Osteoblast (primary cell): ENCODE results near the gene MLN. TPM values are rescaled to one million over a fixed set of nuclear protein-coding genes. Genes with fewer than 3 reads are reported as not detected.

Experiments used
- DNase-seq: peaks from one replicate; pipeline ENCODE4 v3.0.0; 2011; ENCODE audit warnings: low spot score, mixed read lengths; ENCODE audit not compliant: insufficient read length; ENCODE audit errors: missing footprints
- H2AFZ ChIP-seq: 2 replicates; pipeline ENCODE4 v1.6.0; 2011; ENCODE audit warnings: mild to moderate bottlenecking, low read length
- H3K27ac ChIP-seq: 2 replicates; pipeline ENCODE4 v1.5.1; 2011; ENCODE audit warnings: mild to moderate bottlenecking, low read depth, low read length, moderate library complexity
- H3K27me3 ChIP-seq: 2 replicates; pipeline ENCODE4 v1.6.0; 2012; ENCODE audit warnings: mild to moderate bottlenecking, control low read depth, inconsistent platforms, low read length, moderate library complexity; ENCODE audit not compliant: insufficient read depth
- H3K36me3 ChIP-seq: 2 replicates; pipeline ENCODE4 v1.5.1; 2011; ENCODE audit warnings: mild to moderate bottlenecking, low read length, control low read depth, moderate library complexity; ENCODE audit not compliant: insufficient read depth
- H3K4me1 ChIP-seq: 2 replicates; pipeline ENCODE4 v1.5.1; 2011; ENCODE audit warnings: mild to moderate bottlenecking, low read length, control low read depth, moderate library complexity; ENCODE audit not compliant: insufficient read depth
- H3K4me2 ChIP-seq: 2 replicates; pipeline ENCODE4 v1.6.0; 2011; ENCODE audit warnings: mild to moderate bottlenecking, low read length; ENCODE audit not compliant: insufficient read depth
- H3K4me3 ChIP-seq: fragments of 200-600 bp; sonication (generic); 3 replicates; pipeline ENCODE4 v1.5.1; 2012; ENCODE audit warnings: mild to moderate bottlenecking, low read length, inconsistent platforms; ENCODE audit not compliant: insufficient read depth
- H3K79me2 ChIP-seq: 2 replicates; pipeline ENCODE4 v1.6.0; 2012; ENCODE audit warnings: mild to moderate bottlenecking, low read length, control low read depth, inconsistent platforms; ENCODE audit not compliant: insufficient read depth
- H3K9me3 ChIP-seq: 2 replicates; pipeline ENCODE4 v1.5.1; 2011; ENCODE audit warnings: low read depth, low read length, control low read depth
- H4K20me1 ChIP-seq: 2 replicates; pipeline ENCODE4 v1.6.0; 2012; ENCODE audit warnings: mild to moderate bottlenecking, low read length, control low read depth; ENCODE audit not compliant: insufficient read depth
- CTCF ChIP-seq: IDR thresholded peaks from 2 replicates; pipeline ENCODE4 v1.5.1; 2011; ENCODE audit warnings: mild to moderate bottlenecking, low read depth, low read length, moderate library complexity; ENCODE audit errors: extremely low read depth
- total RNA-seq: library from RNA; depleted of rRNA; stranded (reverse); fragments of >200 nt; gene quantifications from 2 replicates; pipeline ENCODE4 v1.2.3, GENCODE V29; 2012

Gene MLN
- total RNA-seq, 1 donor = not detected

DNA sequence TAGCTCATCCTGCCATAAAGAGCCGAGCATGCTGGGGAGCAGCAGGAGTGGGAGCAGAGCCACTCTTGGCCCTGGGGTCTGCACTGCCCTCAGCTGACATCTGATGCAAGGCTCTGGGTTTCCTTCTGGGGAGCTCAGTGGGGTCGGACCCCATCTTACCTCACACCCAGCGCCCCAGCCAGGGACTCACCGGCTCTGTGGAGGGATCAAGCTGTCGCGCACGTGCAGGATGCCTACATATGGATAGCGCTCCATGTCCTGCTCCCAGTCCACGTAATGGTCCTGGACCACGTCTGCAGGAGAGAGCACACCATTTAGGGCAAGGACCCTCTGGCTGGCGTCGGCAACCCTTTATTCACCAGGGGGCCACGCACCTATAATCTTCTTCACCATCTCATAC is 27.0 kb downstream of the MLN start:
- Histone ChIP-seq H3K9me3 (no peaks in the 10 kb centered on the region), H4K20me1 (peaks cover 20% of the 10 kb centered on the region), H3K27ac (no peak overlapping the region), H2AFZ (no peak overlapping the region), H3K4me2 (no peak overlapping the region), H3K27me3 (no peaks in the 10 kb centered on the region), H3K4me3 (no peak overlapping the region), H3K36me3 (peaks cover 88% of the 10 kb centered on the region), H3K4me1 (peaks cover 16% of the 10 kb centered on the region), H3K79me2 (peaks cover 11% of the 10 kb centered on the region)
- peak; percentile 48 for DNase-seq
- TF ChIP-seq CTCF = no peak

DNA sequence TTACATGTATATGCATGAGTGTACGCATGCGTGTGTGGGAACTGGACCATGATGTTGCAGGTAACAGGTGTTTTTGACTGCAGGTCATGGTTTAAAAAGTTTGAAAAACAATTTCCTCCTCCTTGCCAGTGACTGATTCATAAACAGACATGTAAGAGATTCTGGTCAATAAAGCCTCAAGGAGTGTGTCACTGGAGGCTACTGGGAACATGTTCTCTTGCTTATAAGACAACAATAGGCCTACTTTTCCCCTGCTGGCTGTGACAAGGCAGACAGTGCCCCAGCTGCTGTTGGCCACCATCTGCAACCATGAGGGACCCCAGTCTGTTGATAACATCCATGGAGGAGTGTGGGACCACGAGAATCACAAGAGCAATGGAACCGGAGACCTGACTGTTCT is 27.6 kb downstream of the MLN start:
- Histone ChIP-seq H3K27ac (no peak overlapping the region), H3K27me3 (no peaks in the 10 kb centered on the region), H3K4me3 (no peak overlapping the region), H3K79me2 (peaks cover 7% of the 10 kb centered on the region), H3K4me2 (no peak overlapping the region), H4K20me1 (peaks cover 15% of the 10 kb centered on the region), H3K9me3 (no peaks in the 10 kb centered on the region), H2AFZ (no peak overlapping the region), H3K4me1 (peaks cover 14% of the 10 kb centered on the region), H3K36me3 (peaks cover 86% of the 10 kb centered on the region)
- no peak for TF ChIP-seq CTCF
- peak; percentile 70 for DNase-seq

GRCh38 chr6:33774774-33775173 is 29.0 kb downstream of the MLN start:
- Histone ChIP-seq H2AFZ (no peak overlapping the region), H3K4me2 (no peak overlapping the region), H3K4me3 (no peak overlapping the region), H4K20me1 (peaks cover 9% of the 10 kb centered on the region), H3K9me3 (no peaks in the 10 kb centered on the region), H3K79me2 (peaks cover 1% of the 10 kb centered on the region), H3K27me3 (no peaks in the 10 kb centered on the region), H3K4me1 (peaks cover 23% of the 10 kb centered on the region), H3K36me3 (peaks cover 72% of the 10 kb centered on the region), H3K27ac (no peak overlapping the region)
- no peak for TF ChIP-seq CTCF
- DNase-seq = peak; percentile 21

DNA sequence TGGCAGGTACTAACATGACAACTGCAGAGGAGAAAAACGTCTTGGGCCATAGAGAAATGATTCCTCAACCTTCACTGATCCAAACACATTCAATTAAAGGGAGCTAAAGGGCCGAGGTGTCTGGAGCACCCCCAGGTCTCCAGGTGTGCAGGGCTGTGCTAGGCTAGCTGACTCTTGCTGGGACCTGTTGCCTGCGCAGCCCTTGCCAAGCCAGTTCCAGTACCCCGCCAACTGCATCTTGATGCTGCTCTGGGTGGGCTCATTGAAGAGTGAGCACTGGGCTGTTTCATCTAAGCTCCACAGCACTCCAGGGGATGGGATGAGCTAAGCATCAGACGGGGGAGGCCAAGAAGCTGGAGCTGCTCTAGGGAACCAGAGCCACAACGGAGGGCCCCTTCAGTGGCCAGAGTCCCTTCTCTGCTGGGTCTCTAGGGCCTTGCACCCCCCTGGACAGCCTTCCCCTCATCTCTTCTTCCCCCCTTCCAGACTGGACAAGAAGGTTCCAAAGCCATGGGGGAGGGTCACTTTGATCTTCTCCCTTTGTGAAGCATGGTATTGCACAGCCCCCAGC is 30.8 kb downstream of the MLN start:
- Histone ChIP-seq H3K4me1 (peaks cover 27% of the 10 kb centered on the region), H3K27ac (no peak overlapping the region), H3K36me3 (peaks cover 54% of the 10 kb centered on the region), H3K4me2 (no peak overlapping the region), H3K9me3 (no peaks in the 10 kb centered on the region), H4K20me1 (peaks cover 5% of the 10 kb centered on the region), H3K27me3 (no peaks in the 10 kb centered on the region), H3K4me3 (no peak overlapping the region), H3K79me2 (no peaks in the 10 kb centered on the region), H2AFZ (no peak overlapping the region)
- TF ChIP-seq CTCF = no peak
- peak; percentile 62 for DNase-seq
